ENCODE results near the gene EFEMP1.

EFEMP1 gene

DNA sequence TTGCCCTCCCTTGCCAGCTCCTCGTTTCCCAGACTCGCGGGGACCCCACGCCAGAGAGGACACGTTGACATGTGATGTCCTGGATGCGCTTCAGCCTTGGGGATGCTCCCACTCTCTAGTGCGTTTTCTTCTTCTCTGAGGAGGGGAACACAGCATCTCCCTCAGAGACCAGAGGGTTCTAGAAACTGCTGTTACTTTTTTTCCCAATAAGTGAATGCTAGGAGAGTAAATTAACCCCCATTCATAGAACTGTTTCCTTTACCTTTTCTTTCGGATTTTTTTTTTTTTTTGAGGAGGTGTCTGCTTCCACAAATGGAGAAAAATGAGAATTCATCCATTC is 370 bp upstream of the EFEMP1 start:
- Histone ChIP-seq H4K20me1 (ENCODE audit: insufficient read depth, low read length) (no peaks in the 10 kb centered on the region), H3K27ac (ENCODE audit: low read length) (no peak overlapping the region), H3K36me3 (ENCODE audit: insufficient read depth, low read length) (no peaks in the 10 kb centered on the region), H3K4me2 (ENCODE audit: insufficient read depth, low read length) (no peak overlapping the region), H3K9ac (ENCODE audit: low read depth, low read length) (no peak overlapping the region), H3K9me3 (ENCODE audit: insufficient read depth, low read length, severe bottlenecking) (no peaks in the 10 kb centered on the region), H3K4me3 (ENCODE audit: low read depth in 1 of 2, low read length in 2 of 2) (no peak overlapping the region), H3K79me2 (ENCODE audit: insufficient read depth, low read length) (no peaks in the 10 kb centered on the region), H3K27me3 (ENCODE audit: insufficient read depth, low read length, poor library complexity) (no peaks in the 10 kb centered on the region), H3K4me1 (ENCODE audit: insufficient read depth, low read length) (no peaks in the 10 kb centered on the region), H2AFZ (ENCODE audit: low read depth, low read length) (no peak overlapping the region)
- TF ChIP-seq, protein P1, sequence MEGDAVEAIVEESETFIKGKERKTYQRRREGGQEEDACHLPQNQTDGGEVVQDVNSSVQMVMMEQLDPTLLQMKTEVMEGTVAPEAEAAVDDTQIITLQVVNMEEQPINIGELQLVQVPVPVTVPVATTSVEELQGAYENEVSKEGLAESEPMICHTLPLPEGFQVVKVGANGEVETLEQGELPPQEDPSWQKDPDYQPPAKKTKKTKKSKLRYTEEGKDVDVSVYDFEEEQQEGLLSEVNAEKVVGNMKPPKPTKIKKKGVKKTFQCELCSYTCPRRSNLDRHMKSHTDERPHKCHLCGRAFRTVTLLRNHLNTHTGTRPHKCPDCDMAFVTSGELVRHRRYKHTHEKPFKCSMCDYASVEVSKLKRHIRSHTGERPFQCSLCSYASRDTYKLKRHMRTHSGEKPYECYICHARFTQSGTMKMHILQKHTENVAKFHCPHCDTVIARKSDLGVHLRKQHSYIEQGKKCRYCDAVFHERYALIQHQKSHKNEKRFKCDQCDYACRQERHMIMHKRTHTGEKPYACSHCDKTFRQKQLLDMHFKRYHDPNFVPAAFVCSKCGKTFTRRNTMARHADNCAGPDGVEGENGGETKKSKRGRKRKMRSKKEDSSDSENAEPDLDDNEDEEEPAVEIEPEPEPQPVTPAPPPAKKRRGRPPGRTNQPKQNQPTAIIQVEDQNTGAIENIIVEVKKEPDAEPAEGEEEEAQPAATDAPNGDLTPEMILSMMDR (IDR thresholded peaks at IDR 0.05; ENCODE audit: borderline replicate concordance, extremely low read depth, low read length, poor library complexity, severe bottlenecking): no peak
- TF ChIP-seq EZH2 (IDR thresholded peaks at IDR 0.05; ENCODE audit: borderline replicate concordance, low read depth, low read length, severe bottlenecking): no peak
- DNase-seq (no peak), ATAC-seq (ENCODE audit: insufficient read depth, low read depth) (no peak)

- Histone ChIP-seq H3K9ac (ENCODE audit: low read depth, low read length) (no peak overlapping the region), H3K27me3 (ENCODE audit: insufficient read depth, low read length, poor library complexity) (no peaks in the 10 kb centered on the region), H2AFZ (ENCODE audit: low read depth, low read length) (no peak overlapping the region), H3K79me2 (ENCODE audit: insufficient read depth, low read length) (no peaks in the 10 kb centered on the region), H3K4me2 (ENCODE audit: insufficient read depth, low read length) (no peak overlapping the region), H3K4me3 (ENCODE audit: low read depth in 1 of 2, low read length in 2 of 2) (no peak overlapping the region), H3K27ac (ENCODE audit: low read length) (no peak overlapping the region), H3K4me1 (ENCODE audit: insufficient read depth, low read length) (no peaks in the 10 kb centered on the region), H4K20me1 (ENCODE audit: insufficient read depth, low read length) (no peaks in the 10 kb centered on the region), H3K9me3 (ENCODE audit: insufficient read depth, low read length, severe bottlenecking) (no peaks in the 10 kb centered on the region), H3K36me3 (ENCODE audit: insufficient read depth, low read length) (no peaks in the 10 kb centered on the region)
- DNase-seq: no peak
- TF ChIP-seq, protein P1 (IDR thresholded peaks at IDR 0.05; ENCODE audit: borderline replicate concordance, extremely low read depth, low read length, poor library complexity, severe bottlenecking): no peak
- no peak for TF ChIP-seq EZH2 (IDR thresholded peaks at IDR 0.05; ENCODE audit: borderline replicate concordance, low read depth, low read length, severe bottlenecking)
- no peak for ATAC-seq (ENCODE audit: insufficient read depth, low read depth)
Measured at GRCh38 chr2:55922291-55922907, 1.2 kb downstream of the EFEMP1 start.

DNA sequence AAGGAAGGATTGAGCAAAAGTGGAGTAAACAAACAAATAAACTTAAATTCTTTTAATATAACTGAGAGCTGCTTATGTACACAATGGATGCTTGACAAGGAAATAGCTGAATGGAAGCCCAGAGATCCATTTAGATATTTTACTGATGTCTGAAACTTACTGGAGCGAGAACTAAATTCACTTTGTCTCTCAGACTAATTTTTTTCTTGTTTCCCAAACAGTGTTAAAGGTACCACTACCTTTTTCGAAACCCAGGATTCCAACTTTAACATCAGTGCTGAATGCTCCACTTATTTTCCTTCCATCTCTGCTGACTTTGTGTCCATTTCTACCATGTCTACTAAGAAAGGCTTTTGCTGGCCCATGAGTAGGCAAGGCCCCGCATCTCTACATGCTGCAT is 4.0 kb downstream of the EFEMP1 start:
- no peak for DNase-seq
- Histone ChIP-seq H3K9me3 (ENCODE audit: insufficient read depth, low read length, severe bottlenecking) (no peaks in the 10 kb centered on the region), H3K9ac (ENCODE audit: low read depth, low read length) (no peak overlapping the region), H3K36me3 (ENCODE audit: insufficient read depth, low read length) (no peaks in the 10 kb centered on the region), H3K4me2 (ENCODE audit: insufficient read depth, low read length) (no peak overlapping the region), H4K20me1 (ENCODE audit: insufficient read depth, low read length) (no peaks in the 10 kb centered on the region), H3K4me3 (ENCODE audit: low read depth in 1 of 2, low read length in 2 of 2) (no peak overlapping the region), H3K27ac (ENCODE audit: low read length) (no peak overlapping the region), H2AFZ (ENCODE audit: low read depth, low read length) (no peak overlapping the region), H3K27me3 (ENCODE audit: insufficient read depth, low read length, poor library complexity) (no peaks in the 10 kb centered on the region), H3K79me2 (ENCODE audit: insufficient read depth, low read length) (no peaks in the 10 kb centered on the region), H3K4me1 (ENCODE audit: insufficient read depth, low read length) (no peaks in the 10 kb centered on the region)
- TF ChIP-seq EZH2 (IDR thresholded peaks at IDR 0.05; ENCODE audit: borderline replicate concordance, low read depth, low read length, severe bottlenecking): no peak
- TF ChIP-seq, protein P1 (IDR thresholded peaks at IDR 0.05; ENCODE audit: borderline replicate concordance, extremely low read depth, low read length, poor library complexity, severe bottlenecking): no peak
- ATAC-seq (ENCODE audit: insufficient read depth, low read depth): no peak

GRCh38 chr2:55918856-55919255 is 4.7 kb downstream of the EFEMP1 start:
- ATAC-seq (ENCODE audit: insufficient read depth, low read depth) (no peak), DNase-seq (no peak)
- no peak overlapping the region for H3K27ac ChIP-seq (ENCODE audit: low read length)
- H3K79me2 ChIP-seq (ENCODE audit: insufficient read depth, low read length): no peaks in the 10 kb centered on the region
- no peaks in the 10 kb centered on the region for H3K27me3 ChIP-seq (ENCODE audit: insufficient read depth, low read length, poor library complexity)
- H3K4me3 ChIP-seq (ENCODE audit: low read depth in 1 of 2, low read length in 2 of 2): no peak overlapping the region
- no peaks in the 10 kb centered on the region for H4K20me1 ChIP-seq (ENCODE audit: insufficient read depth, low read length)
- no peaks in the 10 kb centered on the region for H3K36me3 ChIP-seq (ENCODE audit: insufficient read depth, low read length)
- no peak overlapping the region for H2AFZ ChIP-seq (ENCODE audit: low read depth, low read length)
- H3K4me1 ChIP-seq (ENCODE audit: insufficient read depth, low read length): no peaks in the 10 kb centered on the region
- no peak overlapping the region for H3K4me2 ChIP-seq (ENCODE audit: insufficient read depth, low read length)
- no peak overlapping the region for H3K9ac ChIP-seq (ENCODE audit: low read depth, low read length)
- TF ChIP-seq, protein P1 (IDR thresholded peaks at IDR 0.05; ENCODE audit: borderline replicate concordance, extremely low read depth, low read length, poor library complexity, severe bottlenecking): no peak
- TF ChIP-seq EZH2 (IDR thresholded peaks at IDR 0.05; ENCODE audit: borderline replicate concordance, low read depth, low read length, severe bottlenecking): no peak
- no peaks in the 10 kb centered on the region for H3K9me3 ChIP-seq (ENCODE audit: insufficient read depth, low read length, severe bottlenecking)

Measured in DND-41 (cell line).